ENCODE results near the gene VAT1.

The VAT1 gene

DNA sequence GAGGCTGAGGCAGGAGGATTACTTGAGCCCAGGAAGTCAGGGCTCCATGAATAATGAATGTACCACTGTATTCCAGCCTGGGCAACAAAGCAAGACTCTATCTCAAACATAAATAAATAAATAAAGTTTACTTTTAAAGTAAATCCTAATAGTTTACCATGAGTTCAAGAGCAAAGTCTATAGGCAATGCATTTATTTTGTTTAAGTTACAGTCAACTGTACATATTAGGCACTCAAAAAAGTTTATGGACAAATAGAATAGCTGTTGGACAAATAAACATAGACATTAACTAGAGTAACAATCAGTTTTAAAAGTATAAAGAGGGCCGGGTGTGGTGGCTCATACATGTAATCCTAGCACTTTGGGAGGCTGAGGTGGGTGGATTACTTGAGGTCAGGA lies 54.3 kb downstream of the VAT1 start:
- DNase-seq: no peak

All from MV-4-11 (cell line).